Measurements from ENCODE around the gene PTPRD. TPM values are rescaled to one million over a fixed set of nuclear protein-coding genes. Genes with fewer than 3 reads are reported as not detected.

Gene PTPRD
- total RNA-seq, 1 donor from 2014 or later: 109 TPM

- peaks cover 7% of the 10 kb centered on the region for H3K9me3 Mint-ChIP-seq
- no peaks in the 10 kb centered on the region for H3K36me3 Mint-ChIP-seq
- H3K27me3 Mint-ChIP-seq (ENCODE audit: low read depth): no peaks in the 10 kb centered on the region
- no peak overlapping the region for H3K4me3 Mint-ChIP-seq
- TF ChIP-seq CTCF (IDR thresholded peaks at IDR 0.05; ENCODE audit: unreplicated experiment): no peak
- no peak overlapping the region for H3K27ac Mint-ChIP-seq
- peaks cover 4% of the 10 kb centered on the region for H3K4me1 Mint-ChIP-seq
- no peak for DNase-seq (ENCODE audit: low spot score in 2 of 2, unreplicated experiment in 2 of 2)
Observed at GRCh38 chr9:9305600-9305999, 1307.2 kb downstream of the PTPRD start.

DNA sequence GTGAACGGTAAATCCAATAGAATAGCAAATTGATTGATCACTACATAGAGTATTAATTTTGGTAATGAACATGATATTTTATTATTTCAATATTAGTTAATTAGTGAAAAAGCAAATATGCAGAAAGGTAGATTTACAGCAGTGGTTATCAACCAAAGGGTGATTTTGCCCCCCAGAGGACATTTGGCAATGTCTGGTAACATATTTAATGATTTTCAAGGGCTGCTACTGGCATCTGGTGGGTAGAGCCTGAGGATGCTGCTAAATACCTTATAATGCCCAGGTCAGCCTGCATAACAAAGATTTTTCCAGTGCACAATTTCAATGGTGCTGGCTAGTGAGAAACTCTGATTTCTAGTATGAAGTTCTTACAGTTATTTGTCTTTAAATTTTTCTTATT, 1313.7 kb downstream of the PTPRD start:
- no peak overlapping the region for H3K27ac Mint-ChIP-seq
- no peaks in the 10 kb centered on the region for H3K36me3 Mint-ChIP-seq
- no peak for DNase-seq (ENCODE audit: low spot score in 2 of 2, unreplicated experiment in 2 of 2)
- peaks cover 4% of the 10 kb centered on the region for H3K4me1 Mint-ChIP-seq
- H3K27me3 Mint-ChIP-seq (ENCODE audit: low read depth): no peaks in the 10 kb centered on the region
- no peaks in the 10 kb centered on the region for H3K9me3 Mint-ChIP-seq
- TF ChIP-seq CTCF (IDR thresholded peaks at IDR 0.05; ENCODE audit: unreplicated experiment): no peak
- H3K4me3 Mint-ChIP-seq: no peak overlapping the region

GRCh38 chr9:9286001-9286400, 1326.8 kb downstream of the PTPRD start:
- no peaks in the 10 kb centered on the region for H3K27me3 Mint-ChIP-seq (ENCODE audit: low read depth)
- no peak for DNase-seq (ENCODE audit: low spot score in 2 of 2, unreplicated experiment in 2 of 2)
- H3K36me3 Mint-ChIP-seq: no peaks in the 10 kb centered on the region
- peaks cover 10% of the 10 kb centered on the region for H3K9me3 Mint-ChIP-seq
- no peak overlapping the region for H3K27ac Mint-ChIP-seq
- no peak overlapping the region for H3K4me3 Mint-ChIP-seq
- no peaks in the 10 kb centered on the region for H3K4me1 Mint-ChIP-seq
- TF ChIP-seq CTCF (IDR thresholded peaks at IDR 0.05; ENCODE audit: unreplicated experiment): no peak

- TF ChIP-seq CTCF (IDR thresholded peaks at IDR 0.05; ENCODE audit: unreplicated experiment): no peak
- Mint-ChIP-seq H3K4me3 (no peak overlapping the region), H3K27me3 (ENCODE audit: low read depth) (no peaks in the 10 kb centered on the region), H3K27ac (no peak overlapping the region), H3K36me3 (no peaks in the 10 kb centered on the region), H3K4me1 (no peaks in the 10 kb centered on the region), H3K9me3 (no peaks in the 10 kb centered on the region)
- no peak for DNase-seq (ENCODE audit: low spot score in 2 of 2, unreplicated experiment in 2 of 2)
Observed at GRCh38 chr9:9284201-9284600, 1328.6 kb downstream of the PTPRD start.

DNA sequence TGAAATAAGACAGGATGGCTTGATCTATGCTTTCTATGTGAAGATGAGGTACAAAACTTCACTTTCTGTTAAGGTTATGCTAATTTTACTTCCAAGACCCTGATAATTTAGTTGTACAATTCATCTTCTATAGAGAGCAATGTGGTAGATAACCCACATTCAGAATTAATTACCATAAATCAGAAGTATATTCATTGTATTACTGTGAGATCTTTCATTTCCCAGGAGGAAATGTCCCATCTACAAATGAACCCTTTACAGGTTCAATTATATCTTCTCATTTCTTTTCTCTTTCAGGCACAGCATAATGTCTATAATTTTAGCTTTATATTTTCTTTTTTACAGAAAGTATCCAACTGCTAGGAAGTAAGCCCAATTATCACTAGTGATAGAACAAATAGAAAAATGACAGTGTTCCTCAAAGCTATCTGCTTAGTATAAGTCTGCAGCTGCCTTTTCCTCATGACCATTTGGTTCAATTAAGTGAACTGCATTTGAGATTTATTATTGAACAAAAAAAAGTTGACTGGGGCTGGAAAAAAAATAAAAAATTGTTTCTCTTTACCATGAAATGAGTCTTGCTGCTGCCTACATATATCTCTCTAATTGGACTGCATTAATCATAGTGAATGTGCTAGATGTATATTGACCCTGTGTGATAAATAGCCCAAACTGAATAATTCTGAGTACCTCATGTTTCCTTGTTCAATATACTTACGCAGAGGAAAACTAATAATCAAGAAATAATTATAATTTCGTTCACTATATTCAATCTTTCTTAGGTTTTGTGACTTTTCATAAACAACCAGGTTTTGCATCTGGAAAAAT, 1329.4 kb downstream of the PTPRD start:
- H3K36me3 Mint-ChIP-seq: no peaks in the 10 kb centered on the region
- no peak for TF ChIP-seq CTCF (IDR thresholded peaks at IDR 0.05; ENCODE audit: unreplicated experiment)
- no peak for DNase-seq (ENCODE audit: low spot score in 2 of 2, unreplicated experiment in 2 of 2)
- H3K4me3 Mint-ChIP-seq: no peak overlapping the region
- H3K27ac Mint-ChIP-seq: no peak overlapping the region
- H3K4me1 Mint-ChIP-seq: no peaks in the 10 kb centered on the region
- no peaks in the 10 kb centered on the region for H3K27me3 Mint-ChIP-seq (ENCODE audit: low read depth)
- no peaks in the 10 kb centered on the region for H3K9me3 Mint-ChIP-seq

Data from mesothelial cell of epicardium (in vitro differentiated cells).